HEK293T (cell line): Measurements from ENCODE around the gene RPL38.

Source experiments
- CTCF ChIA-PET: fragments of 350-600 bp; formaldehyde crosslinking; extraction: SDS; loops from one replicate; lab custom pipeline; 2021; ENCODE audit warnings: antibody characterized with exemption, inconsistent platforms; lab: Yijun Ruan, JAX
- POLR2A ChIA-PET: fragments of 350-600 bp; formaldehyde crosslinking; extraction: SDS; loops from one replicate; lab custom pipeline; 2020; ENCODE audit warnings: antibody characterized with exemption, inconsistent platforms; lab: Yijun Ruan, JAX
- DNase-seq: peaks from one replicate; pipeline ENCODE4 v3.0.0; 2012; ENCODE audit warnings: mixed read lengths; ENCODE audit errors: extremely low spot score
- ARNT ChIP-seq: fragments of 450-650 bp; IDR thresholded peaks from 2 replicates; pipeline ENCODE4 v1.6.1; 2017; ENCODE audit warnings: mild to moderate bottlenecking
- BHLHE40 ChIP-seq: fragments of 450-650 bp; IDR thresholded peaks from 2 replicates; pipeline ENCODE4 v1.6.1; 2016; ENCODE audit warnings: mild to moderate bottlenecking, moderate library complexity, borderline replicate concordance
- CTBP1 ChIP-seq: fragments of 450-650 bp; IDR thresholded peaks from 2 replicates; pipeline ENCODE4 v1.6.1; 2016; ENCODE audit warnings: borderline replicate concordance
- ELF4 ChIP-seq: fragments of 450-650 bp; IDR thresholded peaks from 2 replicates; pipeline ENCODE4 v1.6.1; 2017; ENCODE audit warnings: antibody characterized with exemption
- FOXK2 ChIP-seq: fragments of 450-650 bp; IDR thresholded peaks from 2 replicates; pipeline ENCODE4 v1.6.1; 2016; ENCODE audit warnings: mild to moderate bottlenecking
- FOXM1 ChIP-seq: fragments of 450-650 bp; IDR thresholded peaks from 2 replicates; pipeline ENCODE4 v1.6.1; 2017; ENCODE audit warnings: mild to moderate bottlenecking, borderline replicate concordance
- HDGF ChIP-seq: fragments of 450-650 bp; IDR thresholded peaks from 2 replicates; pipeline ENCODE4 v1.6.1; 2017; ENCODE audit warnings: antibody characterized with exemption, borderline replicate concordance
- L3MBTL2 ChIP-seq: fragments of 450-650 bp; conservative IDR thresholded peaks from 2 replicates; pipeline ENCODE4 v1.6.1; 2016; ENCODE audit warnings: mild to moderate bottlenecking
- LEF1 ChIP-seq: fragments of 450-650 bp; IDR thresholded peaks from 2 replicates; pipeline ENCODE4 v1.6.1; 2017; ENCODE audit warnings: mild to moderate bottlenecking, borderline replicate concordance
- NFRKB ChIP-seq: fragments of 450-650 bp; IDR thresholded peaks from 2 replicates; pipeline ENCODE4 v1.6.1; 2016; ENCODE audit warnings: mild to moderate bottlenecking, moderate library complexity
- SP1 ChIP-seq: fragments of 450-650 bp; IDR thresholded peaks from 2 replicates; pipeline ENCODE4 v1.6.1; 2017
- TARDBP ChIP-seq: fragments of 450-650 bp; IDR thresholded peaks from 2 replicates; pipeline ENCODE4 v1.6.1; 2016
- ZNF384 ChIP-seq: fragments of 450-650 bp; IDR thresholded peaks from 2 replicates; pipeline ENCODE4 v1.6.1; 2016
- TF ChIP-seq, protein P1 (sequence below): fragments of 450-650 bp; IDR thresholded peaks from 2 replicates; pipeline ENCODE4 v1.6.1; 2016

RPL38 gene

DNA sequence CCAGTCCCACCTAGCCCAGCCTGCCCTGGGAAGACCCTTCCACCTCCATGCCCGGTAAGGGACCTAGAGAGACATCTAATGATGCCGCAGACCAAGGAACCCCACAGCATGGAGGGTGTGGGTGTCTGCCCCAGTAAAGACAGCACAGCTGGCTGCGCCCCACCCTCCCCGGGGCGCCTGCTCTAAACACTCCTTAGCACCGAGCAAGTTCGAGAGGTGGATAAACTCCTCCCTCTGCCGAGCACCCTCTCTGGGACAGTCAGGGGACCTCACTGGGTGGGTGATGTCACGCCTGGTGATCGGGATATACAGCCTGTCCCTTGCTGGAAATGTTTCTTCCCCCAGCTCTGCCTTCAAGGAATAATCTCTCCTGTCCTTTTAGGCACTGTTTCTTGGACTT is 53.8 kb downstream of the RPL38 start:
- CTCF ChIA-PET = no interaction called here
- DNase-seq = no peak
- TF ChIP-seq HDGF = no peak
- TF ChIP-seq BHLHE40 = no peak
- TF ChIP-seq CTBP1 = no peak
- TF ChIP-seq NFRKB = no peak
- TF ChIP-seq TARDBP = no peak
- no peak for TF ChIP-seq FOXK2
- POLR2A ChIA-PET = no interaction called here

DNA sequence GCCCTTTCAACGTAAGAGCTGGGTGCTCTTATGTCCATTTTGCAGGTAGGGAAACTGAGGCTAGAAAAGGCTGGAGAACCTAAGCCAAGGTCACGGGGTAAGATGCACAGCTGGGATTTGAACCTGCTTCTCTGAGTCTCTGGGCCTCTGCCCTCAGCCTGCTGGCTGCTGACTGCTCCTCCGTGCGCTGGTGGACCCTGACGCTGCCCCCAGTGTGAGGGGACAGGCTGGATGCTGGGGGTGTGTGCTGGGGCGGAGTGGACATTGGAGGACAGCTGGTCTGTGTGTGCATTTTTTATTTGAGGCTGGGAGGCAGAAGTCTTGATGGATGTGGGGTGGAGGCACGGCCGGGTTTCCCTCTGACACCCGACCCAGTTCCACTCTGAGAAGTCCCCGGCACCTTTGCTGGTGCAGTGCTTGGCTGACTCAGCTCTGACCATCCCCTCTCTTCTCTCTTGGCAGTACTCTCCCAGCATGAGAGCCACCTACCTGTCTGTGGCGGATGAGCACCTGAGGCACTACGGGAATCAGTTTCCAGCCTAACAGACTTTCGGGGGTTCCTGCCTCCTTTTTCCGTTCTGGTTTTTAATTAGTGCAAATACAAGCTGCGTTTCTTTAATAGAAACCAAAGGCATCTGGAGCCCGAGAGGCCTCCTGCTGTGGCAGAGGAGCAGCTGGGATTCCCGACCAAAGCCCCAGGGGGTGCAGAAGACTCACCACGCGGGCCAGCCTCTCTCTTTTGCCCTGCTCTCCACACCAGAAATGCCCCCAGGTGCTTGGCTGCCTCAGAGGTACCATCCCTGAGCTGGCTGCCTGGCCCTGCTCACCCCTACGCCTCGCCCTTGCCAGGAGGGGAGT is 56.4 kb downstream of the RPL38 start:
- no peak for TF ChIP-seq L3MBTL2
- TF ChIP-seq, protein P1, sequence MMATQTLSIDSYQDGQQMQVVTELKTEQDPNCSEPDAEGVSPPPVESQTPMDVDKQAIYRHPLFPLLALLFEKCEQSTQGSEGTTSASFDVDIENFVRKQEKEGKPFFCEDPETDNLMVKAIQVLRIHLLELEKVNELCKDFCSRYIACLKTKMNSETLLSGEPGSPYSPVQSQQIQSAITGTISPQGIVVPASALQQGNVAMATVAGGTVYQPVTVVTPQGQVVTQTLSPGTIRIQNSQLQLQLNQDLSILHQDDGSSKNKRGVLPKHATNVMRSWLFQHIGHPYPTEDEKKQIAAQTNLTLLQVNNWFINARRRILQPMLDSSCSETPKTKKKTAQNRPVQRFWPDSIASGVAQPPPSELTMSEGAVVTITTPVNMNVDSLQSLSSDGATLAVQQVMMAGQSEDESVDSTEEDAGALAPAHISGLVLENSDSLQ = no peak
- no peak for TF ChIP-seq SP1
- no peak for TF ChIP-seq NFRKB
- no peak for TF ChIP-seq ARNT
- TF ChIP-seq ZNF384 = no peak
- no peak for TF ChIP-seq LEF1
- TF ChIP-seq TARDBP = no peak
- TF ChIP-seq BHLHE40 = no peak
- no peak for TF ChIP-seq CTBP1
- no peak for TF ChIP-seq ELF4
- TF ChIP-seq FOXM1 = no peak
- ChIA-PET POLR2A (no interaction called here), CTCF (interaction anchor here (0.6 to 0.8 kb wide), 2 partner anchors 21 to 119 kb away, joined by 3 read pairs; no protein-coding TSS in a partner anchor)
- DNase-seq = no peak
